GF-D8 (cell line): Measurements from ENCODE around the gene E4F1.

Source experiments
- DNase-seq: peaks from one replicate; lab custom pipeline; 2025; lab: John Stamatoyannopoulos, UW

E4F1 gene

GRCh38 chr16:2223221-2223941 lies at the start of gene E4F1:
TSS of gene E4F1 (plus strand) at chr16:2223591. CDS start at chr16:2223614, 23 bp downstream.
- DNase-seq = peak; percentile 97

- no peak for DNase-seq
These were observed 49.5 kb upstream of the E4F1 start for GRCh38 chr16:2173916-2174315.

- no peak for DNase-seq
These were observed 48.8 kb upstream of the E4F1 start for GRCh38 chr16:2174396-2175131.

- no peak for DNase-seq
These were observed 47.9 kb upstream of the E4F1 start for GRCh38 chr16:2175454-2175853.

- no peak for DNase-seq
These were observed 47.3 kb upstream of the E4F1 start for GRCh38 chr16:2176047-2176446.

- no peak for DNase-seq
These were observed 46.3 kb upstream of the E4F1 start for GRCh38 chr16:2177101-2177500.

GRCh38 chr16:2177561-2177960 lies 45.8 kb upstream of the E4F1 start:
- DNase-seq = no peak

GRCh38 chr16:2178321-2179106 lies 44.9 kb upstream of the E4F1 start:
- no peak for DNase-seq

GRCh38 chr16:2179107-2179501 lies 44.3 kb upstream of the E4F1 start:
- no peak for DNase-seq

- DNase-seq = no peak
These were observed 43.8 kb upstream of the E4F1 start for GRCh38 chr16:2179576-2179975.

- DNase-seq = no peak
These were observed 42.9 kb upstream of the E4F1 start for GRCh38 chr16:2180461-2180860.

- no peak for DNase-seq
These were observed 42.1 kb upstream of the E4F1 start for GRCh38 chr16:2180962-2181923.

- DNase-seq = no peak
These were observed 41.4 kb upstream of the E4F1 start for GRCh38 chr16:2181952-2182351.

GRCh38 chr16:2183671-2184070 lies 39.7 kb upstream of the E4F1 start:
- DNase-seq = no peak

GRCh38 chr16:2184346-2184745 lies 39.0 kb upstream of the E4F1 start:
- DNase-seq = no peak

- DNase-seq = no peak
These were observed 38.4 kb upstream of the E4F1 start for GRCh38 chr16:2184962-2185361.

GRCh38 chr16:2186064-2186463 lies 37.3 kb upstream of the E4F1 start:
- no peak for DNase-seq

- DNase-seq = no peak
These were observed 36.9 kb upstream of the E4F1 start for GRCh38 chr16:2186505-2186904.

GRCh38 chr16:2187212-2187611 lies 36.2 kb upstream of the E4F1 start:
- no peak for DNase-seq

- DNase-seq = no peak
These were observed 35.0 kb upstream of the E4F1 start for GRCh38 chr16:2188395-2188794.

GRCh38 chr16:2189252-2189893 lies 34.0 kb upstream of the E4F1 start:
- DNase-seq = no peak
